Measurements from ENCODE around the gene GGT7.
"Not testable (repeated sequence)": the region's sequence is repeated elsewhere in the genome, so short reads cannot be mapped to it uniquely, and the experiment has no call there.

The GGT7 gene

GRCh38 chr20:34843421-34843820 is 29.2 kb downstream of the GGT7 start:
- DNase-seq (ENCODE audit: low spot score) = no peak

GRCh38 chr20:34842143-34842542 is 30.5 kb downstream of the GGT7 start:
- DNase-seq (ENCODE audit: low spot score) = no peak

- DNase-seq (ENCODE audit: low spot score) = peak; percentile 60
Measured at GRCh38 chr20:34834459-34834893, 38.2 kb downstream of the GGT7 start.

GRCh38 chr20:34831936-34832335 is 40.7 kb downstream of the GGT7 start:
- no peak for DNase-seq (ENCODE audit: low spot score)

GRCh38 chr20:34829191-34829590 is 43.5 kb downstream of the GGT7 start:
- DNase-seq (ENCODE audit: low spot score) = no peak

- DNase-seq (ENCODE audit: low spot score) = peak; percentile 91
Measured at GRCh38 chr20:34825530-34826362, 46.9 kb downstream of the GGT7 start, which contains the start of gene NCOA6. Gene NCOA6, minus strand, starts transcription at chr20:34825651. Its CDS starts 43,296 bp downstream, at chr20:34782355.

- peak; percentile 61 for DNase-seq (ENCODE audit: low spot score)
Measured at GRCh38 chr20:34824806-34825529, 47.7 kb downstream of the GGT7 start.

GRCh38 chr20:34824452-34824805 is 48.2 kb downstream of the GGT7 start:
- peak; percentile 83 for DNase-seq (ENCODE audit: low spot score)

- DNase-seq (ENCODE audit: low spot score) = no peak
Measured at GRCh38 chr20:34824026-34824425, 48.6 kb downstream of the GGT7 start.

GRCh38 chr20:34820805-34821578 is 51.7 kb downstream of the GGT7 start:
- DNase-seq (ENCODE audit: low spot score) = no peak

- no peak for DNase-seq (ENCODE audit: low spot score)
Measured at GRCh38 chr20:34817801-34818200, 54.9 kb downstream of the GGT7 start.

- no peak for DNase-seq (ENCODE audit: low spot score)
Measured at GRCh38 chr20:34817072-34817471, 55.6 kb downstream of the GGT7 start.

- DNase-seq (ENCODE audit: low spot score) = no peak
Measured at GRCh38 chr20:34815636-34816035, 57.0 kb downstream of the GGT7 start.

GRCh38 chr20:34808583-34808982 is 64.1 kb downstream of the GGT7 start:
- no peak for DNase-seq (ENCODE audit: low spot score)

- DNase-seq (ENCODE audit: low spot score) = not testable (repeated sequence)
Measured at GRCh38 chr20:34807944-34808465, 64.7 kb downstream of the GGT7 start.

- no peak for DNase-seq (ENCODE audit: low spot score)
Measured at GRCh38 chr20:34806255-34806654, 66.4 kb downstream of the GGT7 start.

- no peak for DNase-seq (ENCODE audit: low spot score)
Measured at GRCh38 chr20:34798871-34799270, 73.8 kb downstream of the GGT7 start.

GRCh38 chr20:34798328-34798727 is 74.3 kb downstream of the GGT7 start:
- no peak for DNase-seq (ENCODE audit: low spot score)

GRCh38 chr20:34797012-34797995 is 75.4 kb downstream of the GGT7 start:
- DNase-seq (ENCODE audit: low spot score) = no peak
